Osteoblast (primary cell): Measurements from ENCODE around the gene AP1M1. TPM values are rescaled to one million over a fixed set of nuclear protein-coding genes. Genes with fewer than 3 reads are reported as not detected.

Experiments
- DNase-seq: peaks from one replicate; pipeline ENCODE4 v3.0.0; 2011; ENCODE audit warnings: low spot score, mixed read lengths; ENCODE audit not compliant: insufficient read length; ENCODE audit errors: missing footprints
- H2AFZ ChIP-seq: 2 replicates; pipeline ENCODE4 v1.6.0; 2011; ENCODE audit warnings: mild to moderate bottlenecking, low read length
- H3K27ac ChIP-seq: 2 replicates; pipeline ENCODE4 v1.5.1; 2011; ENCODE audit warnings: mild to moderate bottlenecking, low read depth, low read length, moderate library complexity
- H3K27me3 ChIP-seq: 2 replicates; pipeline ENCODE4 v1.6.0; 2012; ENCODE audit warnings: mild to moderate bottlenecking, control low read depth, inconsistent platforms, low read length, moderate library complexity; ENCODE audit not compliant: insufficient read depth
- H3K36me3 ChIP-seq: 2 replicates; pipeline ENCODE4 v1.5.1; 2011; ENCODE audit warnings: mild to moderate bottlenecking, low read length, control low read depth, moderate library complexity; ENCODE audit not compliant: insufficient read depth
- H3K4me1 ChIP-seq: 2 replicates; pipeline ENCODE4 v1.5.1; 2011; ENCODE audit warnings: mild to moderate bottlenecking, low read length, control low read depth, moderate library complexity; ENCODE audit not compliant: insufficient read depth
- H3K4me2 ChIP-seq: 2 replicates; pipeline ENCODE4 v1.6.0; 2011; ENCODE audit warnings: mild to moderate bottlenecking, low read length; ENCODE audit not compliant: insufficient read depth
- H3K4me3 ChIP-seq: fragments of 200-600 bp; sonication (generic); 3 replicates; pipeline ENCODE4 v1.5.1; 2012; ENCODE audit warnings: mild to moderate bottlenecking, low read length, inconsistent platforms; ENCODE audit not compliant: insufficient read depth
- H3K79me2 ChIP-seq: 2 replicates; pipeline ENCODE4 v1.6.0; 2012; ENCODE audit warnings: mild to moderate bottlenecking, low read length, control low read depth, inconsistent platforms; ENCODE audit not compliant: insufficient read depth
- H3K9me3 ChIP-seq: 2 replicates; pipeline ENCODE4 v1.5.1; 2011; ENCODE audit warnings: low read depth, low read length, control low read depth
- H4K20me1 ChIP-seq: 2 replicates; pipeline ENCODE4 v1.6.0; 2012; ENCODE audit warnings: mild to moderate bottlenecking, low read length, control low read depth; ENCODE audit not compliant: insufficient read depth
- CTCF ChIP-seq: IDR thresholded peaks from 2 replicates; pipeline ENCODE4 v1.5.1; 2011; ENCODE audit warnings: mild to moderate bottlenecking, low read depth, low read length, moderate library complexity; ENCODE audit errors: extremely low read depth
- total RNA-seq: library from RNA; depleted of rRNA; stranded (reverse); fragments of >200 nt; gene quantifications from 2 replicates; pipeline ENCODE4 v1.2.3, GENCODE V29; 2012

AP1M1 gene
- total RNA-seq, 1 donor: 52.1 TPM

GRCh38 chr19:16248380-16249023, 50.8 kb downstream of the AP1M1 start:
- Histone ChIP-seq H3K4me1 (no peaks in the 10 kb centered on the region), H3K79me2 (no peaks in the 10 kb centered on the region), H3K27me3 (no peaks in the 10 kb centered on the region), H3K9me3 (no peaks in the 10 kb centered on the region), H3K27ac (no peak overlapping the region), H3K36me3 (no peaks in the 10 kb centered on the region), H3K4me2 (no peak overlapping the region), H3K4me3 (no peak overlapping the region), H2AFZ (no peak overlapping the region), H4K20me1 (no peaks in the 10 kb centered on the region)
- TF ChIP-seq CTCF: no peak
- DNase-seq: no peak

DNA sequence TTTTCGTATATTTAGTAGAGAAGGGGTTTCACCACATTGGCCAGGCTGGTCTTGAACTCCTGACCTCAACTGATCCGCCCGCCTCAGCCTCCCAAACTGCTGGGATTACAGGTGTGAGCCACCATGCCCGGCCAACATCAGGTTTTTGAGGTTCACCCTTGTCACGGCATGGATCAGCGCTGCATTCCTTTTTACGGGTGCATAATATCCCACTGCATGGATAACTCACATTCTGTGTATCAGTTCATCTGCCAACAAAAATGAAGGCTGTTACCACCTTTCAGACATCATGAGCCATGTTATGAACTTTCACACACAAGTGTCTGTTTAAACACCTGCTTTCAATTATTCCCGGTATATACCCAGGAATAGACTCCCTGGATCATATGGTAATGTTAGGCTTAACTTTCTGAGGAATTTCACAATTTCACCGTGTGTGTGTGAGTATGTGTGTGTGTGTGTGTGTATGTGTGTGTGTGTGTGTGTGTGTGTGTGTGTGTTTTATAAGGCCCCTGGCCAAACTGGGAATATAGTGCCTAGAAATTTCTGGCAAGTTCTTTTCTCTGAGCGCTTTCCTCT, 52.2 kb downstream of the AP1M1 start:
- Histone ChIP-seq H3K4me2 (no peak overlapping the region), H3K79me2 (no peaks in the 10 kb centered on the region), H3K4me1 (no peaks in the 10 kb centered on the region), H3K4me3 (no peak overlapping the region), H3K9me3 (no peaks in the 10 kb centered on the region), H2AFZ (no peak overlapping the region), H4K20me1 (no peaks in the 10 kb centered on the region), H3K27me3 (no peaks in the 10 kb centered on the region), H3K27ac (no peak overlapping the region), H3K36me3 (no peaks in the 10 kb centered on the region)
- TF ChIP-seq CTCF: no peak
- peak; percentile 42 for DNase-seq

DNA sequence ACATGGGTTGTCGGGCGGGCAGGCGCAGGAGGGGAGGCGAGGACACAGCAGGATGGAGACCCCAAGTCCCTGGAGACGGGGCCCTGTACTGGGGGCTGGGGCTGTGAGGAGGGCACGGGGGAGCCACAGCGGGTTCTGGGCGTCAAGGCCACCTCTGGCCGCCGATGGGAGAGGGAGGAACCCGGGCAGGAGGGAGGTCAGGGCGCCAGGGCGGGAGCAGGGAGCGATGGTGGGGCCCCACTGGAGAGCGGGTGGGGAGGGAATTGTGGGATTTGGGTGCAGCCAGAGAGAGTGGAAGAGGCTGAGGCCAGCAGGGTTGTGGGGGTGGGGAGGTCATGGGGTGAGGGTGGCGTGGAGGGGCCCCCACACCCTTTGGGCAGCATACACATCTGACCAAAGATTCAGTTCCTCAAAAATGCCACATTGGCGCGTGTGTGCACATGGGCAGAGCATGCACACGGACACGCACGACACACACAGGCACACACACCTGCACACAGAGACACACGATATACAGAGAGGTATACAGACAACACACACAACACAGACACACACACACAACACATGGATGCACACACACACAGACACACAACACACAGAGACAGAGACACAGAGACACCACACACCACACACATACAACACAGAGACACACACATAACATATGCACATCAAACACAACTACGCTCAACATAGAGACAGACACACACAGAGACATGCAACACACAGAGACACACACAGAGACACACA, 54.9 kb downstream of the AP1M1 start:
- TF ChIP-seq CTCF: no peak
- Histone ChIP-seq H3K36me3 (no peaks in the 10 kb centered on the region), H3K9me3 (no peaks in the 10 kb centered on the region), H3K27ac (no peak overlapping the region), H3K4me1 (no peaks in the 10 kb centered on the region), H3K79me2 (no peaks in the 10 kb centered on the region), H3K4me3 (no peak overlapping the region), H4K20me1 (no peaks in the 10 kb centered on the region), H2AFZ (no peak overlapping the region), H3K4me2 (no peak overlapping the region), H3K27me3 (no peaks in the 10 kb centered on the region)
- DNase-seq: no peak

GRCh38 chr19:16254851-16255408, 57.2 kb downstream of the AP1M1 start:
- Histone ChIP-seq H3K79me2 (no peaks in the 10 kb centered on the region), H3K27me3 (no peaks in the 10 kb centered on the region), H4K20me1 (no peaks in the 10 kb centered on the region), H3K36me3 (no peaks in the 10 kb centered on the region), H3K4me3 (no peak overlapping the region), H3K4me1 (no peaks in the 10 kb centered on the region), H2AFZ (no peak overlapping the region), H3K9me3 (no peaks in the 10 kb centered on the region), H3K27ac (no peak overlapping the region), H3K4me2 (no peak overlapping the region)
- no peak for TF ChIP-seq CTCF
- no peak for DNase-seq
